ENCODE data around the gene MME. TPM values are rescaled to one million over a fixed set of nuclear protein-coding genes. Genes with fewer than 3 reads are reported as not detected.

MME gene
- total RNA-seq, 2 experiments from 2014 or later = 84.4 to 118 TPM

GRCh38 chr3:155233213-155233612 lies 153.1 kb downstream of the MME start:
- Histone ChIP-seq H3K27ac (ENCODE audit: low read depth, low read length, poor library complexity, severe bottlenecking) (no peak overlapping the region), H4K20me1 (ENCODE audit: insufficient read depth, low read length) (no peaks in the 10 kb centered on the region), H3K9me3 (ENCODE audit: low read length) (no peaks in the 10 kb centered on the region), H2AFZ (ENCODE audit: low read length) (peak overlapping the region; percentile 43), H3K9me2 (ENCODE audit: insufficient read depth, low read length) (no peaks in the 10 kb centered on the region), H3K4me3 (ENCODE audit: low read depth, low read length, poor library complexity, severe bottlenecking) (no peak overlapping the region), H3K79me2 (ENCODE audit: insufficient read depth, low read depth, low read length) (no peaks in the 10 kb centered on the region), H3K4me1 (ENCODE audit: insufficient read depth, low read length, poor library complexity, severe bottlenecking) (peaks cover 7% of the 10 kb centered on the region), H3K36me3 (ENCODE audit: insufficient read depth, low read length) (no peaks in the 10 kb centered on the region), H3K4me2 (ENCODE audit: low read length) (no peak overlapping the region)
- DNase-seq (ENCODE audit: low spot score) = no peak
- POLR2A ChIA-PET = interaction anchor here (0.7 to 1.8 kb wide), 4 partner anchors 11 to 1929 kb away, joined by 3 to 7 read pairs (median 3); no protein-coding TSS in a partner anchor
- CTCF ChIA-PET (ENCODE audit: unreplicated experiment) = no interaction called here
- no TSS peak for BruUV-seq (replicated peaks)
- intact Hi-C loops (cut with micrococcal nuclease; ENCODE audit: unreplicated experiment) = no loop called here
- TF ChIP-seq EZH2phosphoT487 (IDR thresholded peaks at IDR 0.05; ENCODE audit: borderline replicate concordance, low read depth, low read length) = no peak
- no peak for TF ChIP-seq CTCF (conservative IDR thresholded peaks at IDR 0.05; ENCODE audit: low read length)

Other genes starting within 250 kb of the MME start
- gene STRIT1, start 213.4 kb downstream of the MME start, total RNA-seq (2014; rRNA removed; shearing (Covaris generic)) = not detected in 2 replicates
- not detected in 2 replicates for gene STRIT1, start 213.4 kb downstream of the MME start, total RNA-seq (2022)